Measurements from ENCODE around the gene PPA2.

Gene PPA2

GRCh38 chr4:105344141-105344540 is 129.7 kb downstream of the PPA2 start:
- H3K4me3 ChIP-seq (ENCODE audit: low read depth, low read length), result no peak overlapping the region
- H3K9me3 ChIP-seq, result no peaks in the 10 kb centered on the region
- H3K27me3 ChIP-seq, result no peaks in the 10 kb centered on the region
- no peak for DNase-seq
- no peaks in the 10 kb centered on the region; the same call in 1 of the 2 replicates for H3K4me1 ChIP-seq
- no peaks in the 10 kb centered on the region for H3K36me3 ChIP-seq
- TF ChIP-seq, protein P1, sequence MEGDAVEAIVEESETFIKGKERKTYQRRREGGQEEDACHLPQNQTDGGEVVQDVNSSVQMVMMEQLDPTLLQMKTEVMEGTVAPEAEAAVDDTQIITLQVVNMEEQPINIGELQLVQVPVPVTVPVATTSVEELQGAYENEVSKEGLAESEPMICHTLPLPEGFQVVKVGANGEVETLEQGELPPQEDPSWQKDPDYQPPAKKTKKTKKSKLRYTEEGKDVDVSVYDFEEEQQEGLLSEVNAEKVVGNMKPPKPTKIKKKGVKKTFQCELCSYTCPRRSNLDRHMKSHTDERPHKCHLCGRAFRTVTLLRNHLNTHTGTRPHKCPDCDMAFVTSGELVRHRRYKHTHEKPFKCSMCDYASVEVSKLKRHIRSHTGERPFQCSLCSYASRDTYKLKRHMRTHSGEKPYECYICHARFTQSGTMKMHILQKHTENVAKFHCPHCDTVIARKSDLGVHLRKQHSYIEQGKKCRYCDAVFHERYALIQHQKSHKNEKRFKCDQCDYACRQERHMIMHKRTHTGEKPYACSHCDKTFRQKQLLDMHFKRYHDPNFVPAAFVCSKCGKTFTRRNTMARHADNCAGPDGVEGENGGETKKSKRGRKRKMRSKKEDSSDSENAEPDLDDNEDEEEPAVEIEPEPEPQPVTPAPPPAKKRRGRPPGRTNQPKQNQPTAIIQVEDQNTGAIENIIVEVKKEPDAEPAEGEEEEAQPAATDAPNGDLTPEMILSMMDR (IDR thresholded peaks at IDR 0.05; ENCODE audit: low read depth, low read length), result no peak

GRCh38 chr4:105343146-105343931 is 130.5 kb downstream of the PPA2 start:
- H3K9me3 ChIP-seq, result no peaks in the 10 kb centered on the region
- no peaks in the 10 kb centered on the region for H3K27me3 ChIP-seq
- no peak overlapping the region for H3K4me3 ChIP-seq (ENCODE audit: low read depth, low read length)
- DNase-seq, result no peak
- no peaks in the 10 kb centered on the region for H3K36me3 ChIP-seq
- no peaks in the 10 kb centered on the region; the same call in 1 of the 2 replicates for H3K4me1 ChIP-seq
- TF ChIP-seq, protein P1 (IDR thresholded peaks at IDR 0.05; ENCODE audit: low read depth, low read length), result no peak

GRCh38 chr4:105329081-105329480 is 144.8 kb downstream of the PPA2 start:
- DNase-seq, result no peak
- TF ChIP-seq, protein P1 (IDR thresholded peaks at IDR 0.05; ENCODE audit: low read depth, low read length), result no peak
- H3K4me1 ChIP-seq, result no peaks in the 10 kb centered on the region

GRCh38 chr4:105327956-105328355 is 145.9 kb downstream of the PPA2 start:
- H3K4me1 ChIP-seq, result no peaks in the 10 kb centered on the region
- no peaks in the 10 kb centered on the region for H3K9me3 ChIP-seq
- no peak overlapping the region for H3K4me3 ChIP-seq (ENCODE audit: low read depth, low read length)
- TF ChIP-seq, protein P1 (IDR thresholded peaks at IDR 0.05; ENCODE audit: low read depth, low read length), result no peak
- no peaks in the 10 kb centered on the region for H3K36me3 ChIP-seq
- DNase-seq, result no peak
- no peaks in the 10 kb centered on the region for H3K27me3 ChIP-seq

More at GRCh38 chr4:105329081-105329480, 144.8 kb downstream of the PPA2 start:
- Histone ChIP-seq H3K27me3 (no peaks in the 10 kb centered on the region), H3K4me3 (ENCODE audit: low read depth, low read length) (no peak overlapping the region), H3K9me3 (no peaks in the 10 kb centered on the region), H3K36me3 (no peaks in the 10 kb centered on the region)

GRCh38 chr4:105327222-105327621 is 146.6 kb downstream of the PPA2 start:
- no peaks in the 10 kb centered on the region for H3K36me3 ChIP-seq
- DNase-seq, result no peak
- no peaks in the 10 kb centered on the region for H3K4me1 ChIP-seq
- no peaks in the 10 kb centered on the region for H3K27me3 ChIP-seq
- H3K4me3 ChIP-seq (ENCODE audit: low read depth, low read length), result no peak overlapping the region
- H3K9me3 ChIP-seq, result no peaks in the 10 kb centered on the region
- TF ChIP-seq, protein P1 (IDR thresholded peaks at IDR 0.05; ENCODE audit: low read depth, low read length), result no peak

Measured in BE2C (cell line).